ENCODE results near the gene PTPRM.

The PTPRM gene

DNA sequence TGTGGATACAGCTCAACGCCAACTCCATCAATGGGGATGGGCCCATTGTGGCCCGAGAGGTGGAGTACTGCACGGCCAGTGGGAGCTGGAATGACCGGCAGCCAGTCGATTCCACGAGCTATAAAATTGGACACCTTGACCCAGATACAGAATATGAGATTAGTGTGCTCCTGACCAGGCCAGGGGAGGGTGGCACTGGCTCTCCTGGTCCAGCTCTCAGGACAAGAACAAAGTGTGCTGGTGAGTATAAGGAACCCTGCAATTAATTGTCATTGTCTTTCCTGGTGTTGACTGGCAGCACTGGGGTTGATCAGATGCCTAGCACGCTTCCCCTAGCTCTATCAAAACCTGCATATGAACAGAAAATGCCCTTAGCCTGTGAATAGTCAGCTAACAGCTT is 388.1 kb downstream of the PTPRM start:
- Histone ChIP-seq H3K36me3 (ENCODE audit: control insufficient read depth in 2 of 2, insufficient read depth in 1 of 2, low read length in 2 of 2) (no peaks in the 10 kb centered on the region), H3K27ac (ENCODE audit: extremely low read depth, low read depth, low read length) (no peak overlapping the region), H3K4me1 (ENCODE audit: control insufficient read depth, insufficient read depth, low read length) (peaks cover 9% of the 10 kb centered on the region), H3K9me3 (ENCODE audit: control insufficient read depth, insufficient read depth, low read depth, low read length) (no peaks in the 10 kb centered on the region), H3K4me3 (ENCODE audit: low read depth, low read length) (no peak overlapping the region)
- TF ChIP-seq TCF7L2 (IDR thresholded peaks at IDR 0.05; ENCODE audit: borderline replicate concordance, low read depth, low read length) (no peak), ZNF292 (tag by site-specific recombination; IDR thresholded peaks at IDR 0.05; ENCODE audit: borderline replicate concordance, low read depth) (no peak), ZBTB48 (tag by site-specific recombination; IDR thresholded peaks at IDR 0.05) (no peak), ZNF366 (tag by site-specific recombination; conservative IDR thresholded peaks at IDR 0.05) (no peak), ZNF596 (tag by site-specific recombination; IDR thresholded peaks at IDR 0.05) (no peak), KLF8 (tag by site-specific recombination; IDR thresholded peaks at IDR 0.05) (no peak), WT1 (tag by site-specific recombination; IDR thresholded peaks at IDR 0.05) (no peak), ZIC2 (tag by site-specific recombination; IDR thresholded peaks at IDR 0.05) (no peak)
- TF ChIP-seq, protein P1, sequence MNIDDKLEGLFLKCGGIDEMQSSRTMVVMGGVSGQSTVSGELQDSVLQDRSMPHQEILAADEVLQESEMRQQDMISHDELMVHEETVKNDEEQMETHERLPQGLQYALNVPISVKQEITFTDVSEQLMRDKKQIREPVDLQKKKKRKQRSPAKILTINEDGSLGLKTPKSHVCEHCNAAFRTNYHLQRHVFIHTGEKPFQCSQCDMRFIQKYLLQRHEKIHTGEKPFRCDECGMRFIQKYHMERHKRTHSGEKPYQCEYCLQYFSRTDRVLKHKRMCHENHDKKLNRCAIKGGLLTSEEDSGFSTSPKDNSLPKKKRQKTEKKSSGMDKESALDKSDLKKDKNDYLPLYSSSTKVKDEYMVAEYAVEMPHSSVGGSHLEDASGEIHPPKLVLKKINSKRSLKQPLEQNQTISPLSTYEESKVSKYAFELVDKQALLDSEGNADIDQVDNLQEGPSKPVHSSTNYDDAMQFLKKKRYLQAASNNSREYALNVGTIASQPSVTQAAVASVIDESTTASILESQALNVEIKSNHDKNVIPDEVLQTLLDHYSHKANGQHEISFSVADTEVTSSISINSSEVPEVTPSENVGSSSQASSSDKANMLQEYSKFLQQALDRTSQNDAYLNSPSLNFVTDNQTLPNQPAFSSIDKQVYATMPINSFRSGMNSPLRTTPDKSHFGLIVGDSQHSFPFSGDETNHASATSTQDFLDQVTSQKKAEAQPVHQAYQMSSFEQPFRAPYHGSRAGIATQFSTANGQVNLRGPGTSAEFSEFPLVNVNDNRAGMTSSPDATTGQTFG (tag by site-specific recombination; IDR thresholded peaks at IDR 0.05; ENCODE audit: borderline replicate concordance): no peak
- TF ChIP-seq, protein P2, sequence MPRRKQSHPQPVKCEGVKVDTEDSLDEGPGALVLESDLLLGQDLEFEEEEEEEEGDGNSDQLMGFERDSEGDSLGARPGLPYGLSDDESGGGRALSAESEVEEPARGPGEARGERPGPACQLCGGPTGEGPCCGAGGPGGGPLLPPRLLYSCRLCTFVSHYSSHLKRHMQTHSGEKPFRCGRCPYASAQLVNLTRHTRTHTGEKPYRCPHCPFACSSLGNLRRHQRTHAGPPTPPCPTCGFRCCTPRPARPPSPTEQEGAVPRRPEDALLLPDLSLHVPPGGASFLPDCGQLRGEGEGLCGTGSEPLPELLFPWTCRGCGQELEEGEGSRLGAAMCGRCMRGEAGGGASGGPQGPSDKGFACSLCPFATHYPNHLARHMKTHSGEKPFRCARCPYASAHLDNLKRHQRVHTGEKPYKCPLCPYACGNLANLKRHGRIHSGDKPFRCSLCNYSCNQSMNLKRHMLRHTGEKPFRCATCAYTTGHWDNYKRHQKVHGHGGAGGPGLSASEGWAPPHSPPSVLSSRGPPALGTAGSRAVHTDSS (tag by site-specific recombination; IDR thresholded peaks at IDR 0.05): no peak
- POLR2A ChIA-PET: no interaction called here
- CTCF ChIA-PET: interaction anchor here (0.9 to 1.6 kb wide), 3 partner anchors 11 to 228 kb away, joined by 3 to 6 read pairs (median 3); no protein-coding TSS in a partner anchor

DNA sequence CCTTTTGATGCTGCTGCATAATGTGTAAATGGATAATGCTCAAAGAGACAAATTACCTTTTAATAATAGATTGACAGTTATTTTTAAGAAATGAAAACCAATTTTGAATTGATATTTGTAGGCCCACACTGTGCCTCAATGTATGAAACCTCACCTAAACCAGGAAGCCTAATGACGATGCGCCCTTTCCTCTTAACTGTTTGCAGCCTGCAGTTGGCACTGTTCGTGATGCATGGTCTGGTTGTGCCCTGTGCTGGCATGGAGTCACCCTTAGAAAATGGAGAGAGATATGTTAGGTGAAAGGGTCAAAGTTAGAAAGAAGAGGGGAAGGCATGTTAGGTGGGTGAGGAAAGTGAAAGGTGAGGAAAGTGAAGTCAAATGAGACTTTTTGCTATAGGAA is 390.2 kb downstream of the PTPRM start:
- H3K27ac ChIP-seq (ENCODE audit: extremely low read depth, low read depth, low read length): no peak overlapping the region
- CTCF ChIA-PET: no interaction called here
- H3K9me3 ChIP-seq (ENCODE audit: control insufficient read depth, insufficient read depth, low read depth, low read length): no peaks in the 10 kb centered on the region
- POLR2A ChIA-PET: no interaction called here
- no peak overlapping the region for H3K4me3 ChIP-seq (ENCODE audit: low read depth, low read length)
- peaks cover 9% of the 10 kb centered on the region for H3K4me1 ChIP-seq (ENCODE audit: control insufficient read depth, insufficient read depth, low read length)
- H3K36me3 ChIP-seq (ENCODE audit: control insufficient read depth in 2 of 2, insufficient read depth in 1 of 2, low read length in 2 of 2): no peaks in the 10 kb centered on the region
- TF ChIP-seq EGR2 (tag by site-specific recombination; IDR thresholded peaks at IDR 0.05; ENCODE audit: low read depth) (no peak), ZFHX2 (tag by site-specific recombination; conservative IDR thresholded peaks at IDR 0.05) (no peak), PRDM1 (tag by site-specific recombination; IDR thresholded peaks at IDR 0.05) (peak; percentile 78)

DNA sequence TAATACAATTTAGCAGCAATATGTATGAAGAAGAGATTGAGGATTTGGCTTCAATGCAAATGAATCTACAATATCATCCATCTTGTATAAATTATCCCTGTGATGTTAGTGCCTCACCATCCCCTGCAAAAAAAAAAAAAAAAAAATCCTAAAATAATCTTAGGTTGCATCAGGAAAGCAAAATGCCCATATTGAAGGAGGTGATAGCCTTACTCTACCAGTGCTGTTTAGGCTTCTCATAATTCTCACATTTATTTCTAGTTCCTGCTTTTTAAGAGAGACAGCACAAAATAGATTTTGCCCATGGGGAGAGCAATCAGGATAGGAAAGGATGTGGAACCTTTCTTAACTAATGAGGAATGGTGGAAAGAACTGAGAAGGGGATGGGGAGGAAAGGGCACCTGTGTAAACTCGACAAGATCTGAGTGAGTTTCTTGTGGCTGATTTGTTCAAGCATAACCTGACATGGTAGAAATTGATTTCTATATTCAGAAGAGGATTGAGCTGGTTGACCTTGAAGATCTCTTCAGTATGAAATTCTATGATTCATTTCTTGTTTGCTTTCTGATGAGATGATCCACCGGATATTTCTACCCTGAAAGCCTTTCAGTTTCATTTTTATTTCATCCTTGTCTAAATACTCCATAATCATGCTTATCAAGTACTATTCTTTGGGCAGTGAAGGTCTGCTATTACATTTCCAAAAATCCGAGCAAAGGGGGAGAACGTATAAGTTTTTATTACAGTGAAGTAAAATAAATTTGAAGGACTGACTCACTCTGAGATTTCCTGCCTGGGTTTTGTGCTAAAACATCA is 391.2 kb downstream of the PTPRM start:
- Histone ChIP-seq H3K4me3 (ENCODE audit: low read depth, low read length) (no peak overlapping the region), H3K9me3 (ENCODE audit: control insufficient read depth, insufficient read depth, low read depth, low read length) (no peaks in the 10 kb centered on the region), H3K36me3 (ENCODE audit: control insufficient read depth in 2 of 2, insufficient read depth in 1 of 2, low read length in 2 of 2) (no peaks in the 10 kb centered on the region), H3K27ac (ENCODE audit: extremely low read depth, low read depth, low read length) (no peak overlapping the region), H3K4me1 (ENCODE audit: control insufficient read depth, insufficient read depth, low read length) (peaks cover 9% of the 10 kb centered on the region)
- ChIA-PET POLR2A (no interaction called here), CTCF (interaction anchor here (0.6 to 1.4 kb wide), 4 partner anchors 13 to 262 kb away, joined by 3 to 5 read pairs (median 4); no protein-coding TSS in a partner anchor)
- TF ChIP-seq, protein P3, sequence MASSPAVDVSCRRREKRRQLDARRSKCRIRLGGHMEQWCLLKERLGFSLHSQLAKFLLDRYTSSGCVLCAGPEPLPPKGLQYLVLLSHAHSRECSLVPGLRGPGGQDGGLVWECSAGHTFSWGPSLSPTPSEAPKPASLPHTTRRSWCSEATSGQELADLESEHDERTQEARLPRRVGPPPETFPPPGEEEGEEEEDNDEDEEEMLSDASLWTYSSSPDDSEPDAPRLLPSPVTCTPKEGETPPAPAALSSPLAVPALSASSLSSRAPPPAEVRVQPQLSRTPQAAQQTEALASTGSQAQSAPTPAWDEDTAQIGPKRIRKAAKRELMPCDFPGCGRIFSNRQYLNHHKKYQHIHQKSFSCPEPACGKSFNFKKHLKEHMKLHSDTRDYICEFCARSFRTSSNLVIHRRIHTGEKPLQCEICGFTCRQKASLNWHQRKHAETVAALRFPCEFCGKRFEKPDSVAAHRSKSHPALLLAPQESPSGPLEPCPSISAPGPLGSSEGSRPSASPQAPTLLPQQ (tag by site-specific recombination; IDR thresholded peaks at IDR 0.05): no peak
- TF ChIP-seq, protein P4, sequence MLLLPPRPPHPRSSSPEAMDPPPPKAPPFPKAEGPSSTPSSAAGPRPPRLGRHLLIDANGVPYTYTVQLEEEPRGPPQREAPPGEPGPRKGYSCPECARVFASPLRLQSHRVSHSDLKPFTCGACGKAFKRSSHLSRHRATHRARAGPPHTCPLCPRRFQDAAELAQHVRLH (tag by site-specific recombination; IDR thresholded peaks at IDR 0.05): no peak
- TF ChIP-seq ZNF830 (tag by site-specific recombination; IDR thresholded peaks at IDR 0.05; ENCODE audit: low read depth) (no peak), ZNF202 (tag by site-specific recombination; IDR thresholded peaks at IDR 0.05; ENCODE audit: borderline replicate concordance) (no peak), ZNF677 (tag by site-specific recombination; IDR thresholded peaks at IDR 0.05) (no peak), ZNF664 (tag by site-specific recombination; IDR thresholded peaks at IDR 0.05) (no peak), EGR2 (tag by site-specific recombination; IDR thresholded peaks at IDR 0.05; ENCODE audit: low read depth) (no peak), ZNF48 (tag by site-specific recombination; IDR thresholded peaks at IDR 0.05) (no peak), BCL11A (tag by site-specific recombination; IDR thresholded peaks at IDR 0.05; ENCODE audit: low read depth) (no peak)
- TF ChIP-seq, protein P5, sequence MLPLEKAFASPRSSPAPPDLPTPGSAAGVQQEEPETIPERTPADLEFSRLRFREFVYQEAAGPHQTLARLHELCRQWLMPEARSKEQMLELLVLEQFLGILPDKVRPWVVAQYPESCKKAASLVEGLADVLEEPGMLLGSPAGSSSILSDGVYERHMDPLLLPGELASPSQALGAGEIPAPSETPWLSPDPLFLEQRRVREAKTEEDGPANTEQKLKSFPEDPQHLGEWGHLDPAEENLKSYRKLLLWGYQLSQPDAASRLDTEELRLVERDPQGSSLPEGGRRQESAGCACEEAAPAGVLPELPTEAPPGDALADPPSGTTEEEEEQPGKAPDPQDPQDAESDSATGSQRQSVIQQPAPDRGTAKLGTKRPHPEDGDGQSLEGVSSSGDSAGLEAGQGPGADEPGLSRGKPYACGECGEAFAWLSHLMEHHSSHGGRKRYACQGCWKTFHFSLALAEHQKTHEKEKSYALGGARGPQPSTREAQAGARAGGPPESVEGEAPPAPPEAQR (tag by site-specific recombination; IDR thresholded peaks at IDR 0.05): no peak

Measured in HEK293 (cell line).